Spleen (tissue), 11 donors: ENCODE data around the gene RGS17. TPM values are rescaled to one million over a fixed set of nuclear protein-coding genes. Genes with fewer than 3 reads are reported as not detected.

Experiments
- DNase-seq: peaks from one replicate; pipeline ENCODE4 v3.0.0-alpha.2; 2020
- H3K27ac ChIP-seq, 8 donors: fragments of 200-600 bp; sonication (generic) in 7 of 8; 1 replicate in 4 of 8; 2 replicates in 4 of 8; pipeline versions ENCODE4 v1.5.0 to v1.8.0; 2016 to 2021; ENCODE audit warnings: inconsistent platforms in 4 of 8, mild to moderate bottlenecking in 4 of 8, moderate library complexity in 1 of 8
- H3K27me3 ChIP-seq, 7 donors: fragments of 200-600 bp; sonication (generic) in 6 of 7; replicated peaks in 1 of 7; 1 replicate in 4 of 7; 2 replicates in 3 of 7; pipeline versions ENCODE4 v1.5.0 to v1.8.0; 2016 to 2021; ENCODE audit warnings: inconsistent platforms in 3 of 7, mild to moderate bottlenecking in 1 of 7
- H3K36me3 ChIP-seq, 6 donors: fragments of 200-600 bp; sonication (generic) in 5 of 6; 1 replicate in 4 of 6; 2 replicates in 2 of 6; pipeline versions ENCODE4 v1.5.0 to v1.8.0; 2016 to 2021; ENCODE audit warnings: inconsistent platforms in 2 of 6
- H3K4me1 ChIP-seq, 6 donors: fragments of 200-600 bp; sonication (generic) in 5 of 6; 1 replicate in 3 of 6; 2 replicates in 3 of 6; pipeline versions ENCODE4 v1.5.0 to v1.8.0; 2016 to 2021; ENCODE audit warnings: inconsistent platforms in 3 of 6
- H3K4me3 ChIP-seq, 8 donors: fragments of 200-600 bp; sonication (generic) in 7 of 8; 1 replicate in 4 of 8; 2 replicates in 4 of 8; pipeline versions ENCODE4 v1.5.0 to v1.8.0; 2016 to 2021; ENCODE audit warnings: inconsistent platforms in 4 of 8, mild to moderate bottlenecking in 4 of 8, moderate library complexity in 2 of 8
- H3K9me3 ChIP-seq, 8 donors: fragments of 200-600 bp; sonication (generic) in 7 of 8; 1 replicate in 4 of 8; 2 replicates in 4 of 8; pipeline versions ENCODE4 v1.5.0 to v1.8.0; 2016 to 2021; ENCODE audit warnings: inconsistent platforms in 4 of 8
- POLR2A ChIP-seq, 3 donors: fragments of 450-650 bp; IDR thresholded peaks; one replicate each; pipeline ENCODE4 v1.5.1; 2017; ENCODE audit warnings: antibody characterized with exemption in 3 of 3, mild to moderate bottlenecking in 1 of 3
- POLR2AphosphoS5 ChIP-seq, 3 donors: sonication (generic); formaldehyde crosslinking; IDR thresholded peaks; one replicate each; pipeline ENCODE4 v1.5.1; 2017; ENCODE audit warnings: antibody characterized with exemption in 3 of 3
- WGBS, 5 donors: extraction: QIAGEN DNeasy Blood & Tissue Kit in 3 of 5; methylation state at CpG; one replicate each; pipeline versions ENCODE4 v1.1.5 to v1.1.7; 2013 to 2018; 5-methylcytosine and 5-hydroxymethylcytosine counted together
- intact Hi-C: fragments of 100-400 bp; cut with DNase I; formaldehyde crosslinking; loops from one replicate; pipeline ENCODE4 v1.15.0; 2023; ENCODE audit warnings: low total_unique reads
- polyA plus RNA-seq, 3 donors: library from polyadenylated mRNA; stranded (reverse); fragments of 200-250 nt; gene quantifications; one replicate each; pipeline ENCODE4 v1.2.1, GENCODE V29; 2013
- total RNA-seq, 7 donors: library from RNA; depleted of rRNA in 3 of 7; stranded (reverse); fragments of >200 nt in 3 of 7; fragmentation: NEBNext Ultra II Directional in 4 of 7; extraction: Animal tissue kit (Norgen Biotek cat#: 25700) in 4 of 7; gene quantifications; one replicate each; pipeline versions ENCODE4 v1.1.0 to v1.2.1, GENCODE V29; 2016 to 2021
- TF ChIP-seq, protein P1 (sequence below), 11 experiments: fragments of 200-600 bp in 7 of 11; fragments of 450-650 bp in 4 of 11; sonication (generic) in 4 of 11; IDR thresholded peaks in 8 of 11; conservative IDR thresholded peaks in 3 of 11; 1 replicate in 7 of 11; 2 replicates in 4 of 11; pipeline versions ENCODE4 v1.4.0 to v1.8.0; 2016 to 2021; ENCODE audit warnings: antibody characterized with exemption in 11 of 11, inconsistent platforms in 4 of 11, mild to moderate bottlenecking in 1 of 11
- donor health status: healthy with polysubstance abuse.
- donor health status: DM: no; HTN: no; CAD: no; lungs with moderate emphysema.
- donor health status: DM: no; HTN: no; CAD: no.
- donor health status: Bipolar disorder and iron deficiency.
- donor health status: healthy.
- donor health status: DM: no; HTN: no; CAD: no.
- donor health status: DM: yes; HTN: yes; CAD: no.

The RGS17 gene
- total and polyA plus RNA-seq, 10 donors, result 0.03 to 0.33 (median 0.07) TPM; not detected in 5

- Histone ChIP-seq H3K9me3 (no peaks in the 10 kb centered on the region), H3K27me3 (peaks cover 0 to 6% (median 0%) of the 10 kb centered on the region in 7 donors), H3K36me3 (peaks cover 0 to 8% (median 0%) of the 10 kb centered on the region in 6 donors), H3K4me1 (peaks cover 19 to 93% (median 49%) of the 10 kb centered on the region in 6 donors), H3K27ac (no peak overlapping the region), H3K4me3 (no peak overlapping the region)
- TF ChIP-seq POLR2AphosphoS5 (IDR thresholded peaks at IDR 0.05) (no peak), POLR2A (IDR thresholded peaks at IDR 0.05) (no peak)
- TF ChIP-seq, protein P1, sequence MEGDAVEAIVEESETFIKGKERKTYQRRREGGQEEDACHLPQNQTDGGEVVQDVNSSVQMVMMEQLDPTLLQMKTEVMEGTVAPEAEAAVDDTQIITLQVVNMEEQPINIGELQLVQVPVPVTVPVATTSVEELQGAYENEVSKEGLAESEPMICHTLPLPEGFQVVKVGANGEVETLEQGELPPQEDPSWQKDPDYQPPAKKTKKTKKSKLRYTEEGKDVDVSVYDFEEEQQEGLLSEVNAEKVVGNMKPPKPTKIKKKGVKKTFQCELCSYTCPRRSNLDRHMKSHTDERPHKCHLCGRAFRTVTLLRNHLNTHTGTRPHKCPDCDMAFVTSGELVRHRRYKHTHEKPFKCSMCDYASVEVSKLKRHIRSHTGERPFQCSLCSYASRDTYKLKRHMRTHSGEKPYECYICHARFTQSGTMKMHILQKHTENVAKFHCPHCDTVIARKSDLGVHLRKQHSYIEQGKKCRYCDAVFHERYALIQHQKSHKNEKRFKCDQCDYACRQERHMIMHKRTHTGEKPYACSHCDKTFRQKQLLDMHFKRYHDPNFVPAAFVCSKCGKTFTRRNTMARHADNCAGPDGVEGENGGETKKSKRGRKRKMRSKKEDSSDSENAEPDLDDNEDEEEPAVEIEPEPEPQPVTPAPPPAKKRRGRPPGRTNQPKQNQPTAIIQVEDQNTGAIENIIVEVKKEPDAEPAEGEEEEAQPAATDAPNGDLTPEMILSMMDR (IDR thresholded peaks at IDR 0.05 in 8 of 11, conservative IDR thresholded peaks at IDR 0.05 in 3 of 11), result no peak
- 64 to 83% (median 77%) methylated on average over 1 of the region's 1 CpG for WGBS, 5 donors
- DNase-seq, result no peak
- intact Hi-C loops, result no loop called here
Observed at GRCh38 chr6:152980656-152981055, 150.4 kb downstream of the RGS17 start.

DNA sequence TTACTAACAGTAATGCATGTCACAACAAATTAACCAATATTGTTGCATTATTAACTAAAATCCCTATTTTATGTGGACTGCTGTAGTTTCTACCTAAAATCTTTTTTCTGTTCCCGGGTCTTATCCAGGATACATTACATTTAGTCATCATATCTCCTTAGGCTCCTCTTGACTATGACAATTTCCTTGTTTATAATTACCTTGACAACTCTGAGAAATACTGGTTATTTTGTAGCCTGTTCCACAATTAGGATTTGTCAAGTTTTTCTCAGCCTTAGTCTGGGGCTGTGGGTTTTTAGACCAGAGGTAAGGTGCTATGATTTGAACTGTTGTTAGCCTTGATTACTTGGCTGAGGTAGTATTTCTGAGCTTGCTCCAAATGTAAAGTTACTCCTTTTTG lies 152.0 kb downstream of the RGS17 start:
- Histone ChIP-seq H3K36me3 (peaks cover 0 to 21% (median 6%) of the 10 kb centered on the region in 6 donors), H3K9me3 (no peaks in the 10 kb centered on the region), H3K4me3 (no peak overlapping the region), H3K27me3 (peaks cover 0 to 6% (median 0%) of the 10 kb centered on the region in 7 donors), H3K27ac (no peak overlapping the region), H3K4me1 (peaks cover 16 to 93% (median 47%) of the 10 kb centered on the region in 6 donors)
- WGBS, 5 donors, result 70 to 78% (median 73%) methylated on average over 1 of the region's 1 CpG
- TF ChIP-seq, protein P1 (IDR thresholded peaks at IDR 0.05 in 8 of 11, conservative IDR thresholded peaks at IDR 0.05 in 3 of 11), result no peak
- no peak for TF ChIP-seq POLR2A (IDR thresholded peaks at IDR 0.05)
- no peak for TF ChIP-seq POLR2AphosphoS5 (IDR thresholded peaks at IDR 0.05)
- intact Hi-C loops, result no loop called here
- no peak for DNase-seq

DNA sequence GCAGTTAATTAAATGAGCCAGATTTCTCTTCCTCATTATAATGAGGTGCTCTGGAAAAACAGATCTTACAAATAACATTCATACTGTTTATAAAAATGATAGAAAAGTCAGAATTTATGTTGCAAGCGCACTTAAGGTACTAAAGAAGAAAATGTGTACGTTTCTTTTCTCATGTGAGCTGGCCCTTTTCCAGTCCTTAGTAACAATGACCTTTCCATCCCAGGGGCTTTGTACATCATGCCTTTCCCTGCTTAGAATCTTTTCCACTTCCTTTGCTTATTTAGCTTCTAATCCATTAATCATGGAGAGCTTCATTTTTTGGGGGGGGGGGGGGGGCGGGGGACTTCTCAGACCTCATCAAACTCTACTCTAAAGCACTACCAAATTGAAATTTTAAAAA lies 153.0 kb downstream of the RGS17 start:
- H3K9me3 ChIP-seq, result no peaks in the 10 kb centered on the region
- H3K36me3 ChIP-seq, result peaks cover 0 to 31% (median 12%) of the 10 kb centered on the region in 6 donors
- no peak for TF ChIP-seq POLR2A (IDR thresholded peaks at IDR 0.05)
- TF ChIP-seq, protein P1 (IDR thresholded peaks at IDR 0.05 in 8 of 11, conservative IDR thresholded peaks at IDR 0.05 in 3 of 11), result no peak
- TF ChIP-seq POLR2AphosphoS5 (IDR thresholded peaks at IDR 0.05), result no peak
- intact Hi-C loops, result no loop called here
- WGBS, 5 donors, result 59 to 74% (median 71%) methylated on average over 3 of the region's 3 CpGs
- no peak overlapping the region for H3K27ac ChIP-seq
- peaks cover 0 to 6% (median 0%) of the 10 kb centered on the region in 7 donors for H3K27me3 ChIP-seq
- H3K4me1 ChIP-seq, result peaks cover 16 to 96% (median 45%) of the 10 kb centered on the region in 6 donors
- H3K4me3 ChIP-seq, result no peak overlapping the region
- no peak for DNase-seq

GRCh38 chr6:152977556-152977955 lies 153.5 kb downstream of the RGS17 start:
- no peak overlapping the region for H3K27ac ChIP-seq

More at GRCh38 chr6:152977556-152977955, 153.5 kb downstream of the RGS17 start:
- intact Hi-C loops, result no loop called here
- Histone ChIP-seq H3K4me1 (peaks cover 13 to 92% (median 42%) of the 10 kb centered on the region in 6 donors), H3K27me3 (peaks cover 0 to 5% (median 0%) of the 10 kb centered on the region in 7 donors), H3K4me3 (no peak overlapping the region), H3K9me3 (no peaks in the 10 kb centered on the region), H3K36me3 (peaks cover 0 to 36% (median 15%) of the 10 kb centered on the region in 6 donors)
- DNase-seq, result no peak
- TF ChIP-seq POLR2A (IDR thresholded peaks at IDR 0.05), result no peak
- TF ChIP-seq, protein P1 (IDR thresholded peaks at IDR 0.05 in 8 of 11, conservative IDR thresholded peaks at IDR 0.05 in 3 of 11), result no peak
- TF ChIP-seq POLR2AphosphoS5 (IDR thresholded peaks at IDR 0.05), result no peak
